Activated gamma-delta T cell treated with Interleukin-2 at 50 U/mL for 16 hours (primary cell): Measurements from ENCODE around the gene CAMK1D.
"Not testable (repeated sequence)": the region's sequence is repeated elsewhere in the genome, so short reads cannot be mapped to it uniquely, and the experiment has no call there.

Experiments used
- DNase-seq: peaks from one replicate; pipeline ENCODE4 v3.0.0-alpha.2; 2020

The CAMK1D gene

DNA sequence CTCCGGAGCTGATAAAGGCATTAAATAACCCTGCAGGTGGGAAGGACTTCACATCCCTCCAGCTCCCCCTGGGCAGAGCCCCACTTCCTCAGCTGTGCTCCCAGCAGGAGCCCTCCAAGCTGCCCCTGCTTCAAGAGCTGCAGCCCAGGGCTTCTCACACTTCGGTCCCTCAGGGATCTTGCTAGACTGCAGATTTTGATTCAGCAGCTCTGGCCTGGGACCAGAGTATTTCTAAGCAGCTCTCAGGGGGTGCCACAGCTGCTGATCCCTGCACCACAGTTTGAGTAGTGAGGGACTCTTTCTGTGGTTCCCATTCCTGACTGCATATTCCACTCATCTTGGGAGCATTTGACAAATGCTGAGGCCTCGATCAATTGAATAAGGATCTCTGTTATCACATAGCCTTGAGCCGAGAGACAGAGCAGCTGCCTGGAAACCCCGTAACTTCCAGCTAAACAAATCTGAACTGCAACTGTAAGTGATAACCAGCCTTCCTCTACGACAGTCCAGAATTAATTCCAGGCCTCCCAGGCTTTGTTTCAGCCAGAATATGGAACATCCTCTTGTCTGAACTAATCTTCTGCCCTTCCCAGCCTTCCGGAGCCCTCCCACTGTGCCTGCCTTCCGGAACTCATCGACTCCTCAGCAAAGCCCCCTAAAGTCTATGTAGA, 490.7 kb downstream of the CAMK1D start:
- DNase-seq = no peak

DNA sequence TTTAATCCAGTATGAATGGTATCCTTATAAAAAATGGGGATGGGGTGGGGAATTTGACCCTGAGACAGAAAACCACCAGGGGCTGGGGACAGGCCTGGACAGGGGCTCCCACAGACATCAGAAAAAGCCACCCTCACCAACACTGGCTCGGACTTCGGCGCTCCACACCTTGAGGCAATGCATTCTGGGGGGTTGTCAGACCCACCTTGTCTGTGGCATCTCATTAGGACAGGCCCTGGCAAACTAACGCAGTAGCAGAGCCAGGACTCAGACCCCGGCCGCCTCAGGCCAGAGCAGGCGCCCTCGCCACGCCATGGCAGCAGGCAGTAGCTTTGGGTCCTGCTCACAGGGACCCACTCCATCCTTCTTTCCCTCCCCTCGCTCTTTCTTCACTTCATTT, 492.1 kb downstream of the CAMK1D start:
- no peak for DNase-seq

GRCh38 chr10:12841826-12842225, 492.5 kb downstream of the CAMK1D start:
- DNase-seq = no peak

GRCh38 chr10:12842310-12842709, 493.0 kb downstream of the CAMK1D start:
- no peak for DNase-seq

DNA sequence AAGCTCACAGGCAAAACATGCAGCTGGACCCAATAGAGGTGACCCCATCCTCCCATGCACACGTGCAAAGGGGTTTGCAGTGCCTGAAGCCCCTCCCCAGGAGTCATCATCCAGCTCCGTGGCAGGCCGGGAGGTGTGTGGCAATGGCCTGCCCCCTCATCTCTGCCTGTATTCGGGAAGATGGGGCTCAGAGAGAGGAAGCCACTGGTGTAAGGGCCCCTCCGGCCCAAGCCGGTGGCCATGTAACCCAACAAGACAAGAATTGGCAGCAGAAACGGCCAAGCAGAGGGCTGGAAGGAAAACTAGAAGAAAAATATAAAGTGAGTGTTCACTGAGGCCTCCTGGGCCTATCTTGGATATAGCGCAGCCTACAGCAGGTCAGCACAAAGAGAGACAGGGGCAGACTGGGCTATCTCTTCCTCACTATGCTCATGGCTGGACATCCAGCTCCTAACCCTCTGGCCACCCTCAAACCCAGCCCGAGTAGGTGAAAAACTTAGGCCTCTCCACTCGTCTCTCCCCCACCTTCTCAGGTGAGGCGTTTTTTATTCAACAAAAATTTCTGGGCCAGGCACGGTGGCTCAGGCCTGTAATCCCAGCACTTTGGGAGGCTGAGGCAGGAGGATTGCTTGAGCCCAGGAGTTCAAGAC, 494.1 kb downstream of the CAMK1D start:
- no peak for DNase-seq

DNA sequence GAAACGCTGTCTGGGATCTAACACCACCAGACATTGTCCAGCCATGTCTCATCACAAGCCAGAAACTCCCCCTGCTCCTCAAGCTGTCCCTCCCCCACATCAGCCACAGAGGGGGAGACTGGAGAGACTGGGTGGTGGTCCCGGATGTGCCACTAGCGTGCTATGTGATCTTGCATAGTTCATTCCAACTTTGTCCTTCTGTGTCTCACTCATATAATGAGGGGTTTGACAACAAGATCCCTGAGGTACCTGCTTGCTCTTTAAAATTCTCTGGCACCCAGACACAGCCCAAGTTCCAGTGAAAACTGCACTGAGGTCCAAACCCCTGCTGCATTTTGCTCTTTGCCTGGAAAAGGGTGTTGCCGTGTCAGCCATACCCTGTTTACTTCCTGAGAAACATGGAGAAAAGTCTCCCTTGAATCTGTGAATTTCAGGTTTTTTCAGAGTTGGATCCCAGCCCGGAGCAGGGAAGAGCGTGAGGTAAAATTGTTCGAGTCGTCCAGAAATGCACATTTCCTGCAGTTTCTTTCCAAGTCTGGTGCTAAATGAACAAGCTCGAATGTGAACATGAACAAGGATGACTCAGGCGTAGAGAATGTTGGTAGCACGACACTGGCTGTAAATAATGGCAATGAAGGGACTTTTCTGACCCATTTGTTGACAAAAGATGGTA, 495.6 kb downstream of the CAMK1D start:
- no peak for DNase-seq

DNA sequence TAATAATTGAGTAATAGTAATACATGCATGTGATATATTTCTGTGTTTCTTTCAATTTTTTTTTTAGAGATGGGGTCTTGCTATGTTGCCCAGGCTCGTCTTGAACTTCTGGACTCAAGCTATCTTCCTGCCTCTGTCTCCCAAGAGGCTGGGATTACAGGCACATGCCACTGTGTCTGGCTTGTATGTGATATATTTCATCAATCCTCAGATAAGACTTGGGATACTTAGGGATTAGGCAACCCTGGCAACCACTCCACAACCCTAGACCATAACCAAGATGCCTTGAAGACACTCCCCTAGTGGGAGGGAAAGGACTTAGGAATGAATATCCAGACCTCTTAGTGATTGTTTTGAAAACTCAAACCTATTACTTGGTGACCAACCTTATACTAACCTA, 497.4 kb downstream of the CAMK1D start:
- DNase-seq = no peak

GRCh38 chr10:12847361-12847975, 498.1 kb downstream of the CAMK1D start:
- no peak for DNase-seq

DNA sequence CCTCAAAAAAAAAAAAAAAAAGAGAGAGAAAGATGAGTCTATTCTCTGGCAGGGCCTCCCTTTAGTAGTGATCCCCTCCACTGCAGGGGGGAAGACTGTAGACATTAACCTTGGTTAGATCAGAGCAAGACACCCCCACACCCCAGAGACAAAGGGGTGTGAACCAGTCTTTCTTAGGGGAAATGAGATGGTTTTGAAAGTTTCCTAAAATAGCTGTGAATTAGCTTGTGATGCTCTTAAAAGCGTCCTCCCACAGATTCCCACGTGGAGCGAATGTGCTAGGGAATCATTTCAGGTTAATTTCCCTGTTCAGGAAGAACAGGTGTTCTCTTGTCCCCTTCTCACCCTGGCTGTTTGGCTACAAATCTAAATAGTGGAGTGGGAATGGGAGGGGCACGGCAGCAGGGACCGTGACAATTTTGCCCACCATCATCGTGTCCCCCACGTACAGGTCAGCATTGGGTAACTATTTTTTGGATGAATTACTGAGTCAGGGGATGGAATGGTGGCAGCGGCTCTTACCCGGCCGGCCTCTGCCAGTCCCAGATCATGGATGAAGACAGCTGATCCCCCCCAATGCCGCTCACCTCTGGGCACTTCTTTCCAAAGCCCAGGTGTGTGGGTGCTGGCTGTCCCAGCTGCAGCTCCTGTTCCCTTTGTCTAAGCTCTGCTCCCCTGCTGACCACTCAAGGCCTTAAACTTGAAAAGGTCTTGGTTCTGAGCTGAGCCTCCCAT, 499.3 kb downstream of the CAMK1D start:
- no peak for DNase-seq

GRCh38 chr10:12849319-12850181, 500.2 kb downstream of the CAMK1D start:
- no peak for DNase-seq

DNA sequence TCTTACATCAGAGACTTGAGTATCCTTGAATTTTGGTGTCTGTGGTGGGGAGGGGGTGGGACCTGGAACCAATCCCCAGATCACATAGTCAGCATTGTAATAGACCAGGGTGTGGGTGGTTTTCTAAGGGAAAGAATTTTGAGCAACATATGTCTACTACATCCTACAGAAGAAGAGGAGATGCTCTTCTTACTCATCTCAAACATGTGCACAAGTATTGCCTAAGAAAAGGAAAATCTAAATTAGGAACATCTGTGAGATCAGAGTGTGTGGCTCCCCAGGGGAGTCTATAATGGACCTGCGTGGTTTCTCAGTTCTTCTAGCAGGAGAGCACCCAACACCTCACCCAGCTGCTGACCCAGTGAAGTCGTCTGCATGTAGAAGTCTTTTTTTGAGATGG, 503.3 kb downstream of the CAMK1D start:
- no peak for DNase-seq

DNA sequence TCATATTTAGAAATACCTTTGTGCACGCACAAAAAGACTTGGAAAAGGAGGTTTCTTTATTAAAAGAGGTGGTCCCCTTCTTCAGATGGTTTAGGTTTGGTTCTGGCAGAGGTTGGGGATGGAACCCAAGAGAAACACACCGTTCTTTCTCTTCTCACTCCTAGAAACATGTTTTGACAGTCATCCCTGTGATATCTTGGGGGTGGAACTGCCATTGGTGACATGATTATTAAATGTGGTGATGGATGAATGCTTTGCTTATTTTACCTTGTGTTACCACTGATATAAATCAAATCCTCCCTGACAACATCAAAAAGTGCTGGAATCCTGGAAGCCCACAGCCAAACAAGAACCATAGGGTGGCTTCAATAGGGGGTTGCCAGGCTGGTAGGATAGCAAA, 505.6 kb downstream of the CAMK1D start:
- DNase-seq = no peak

- no peak for DNase-seq
These were observed 513.1 kb downstream of the CAMK1D start for GRCh38 chr10:12862459-12862858.

GRCh38 chr10:12865515-12865914, 516.2 kb downstream of the CAMK1D start:
- DNase-seq = not testable (repeated sequence)

DNA sequence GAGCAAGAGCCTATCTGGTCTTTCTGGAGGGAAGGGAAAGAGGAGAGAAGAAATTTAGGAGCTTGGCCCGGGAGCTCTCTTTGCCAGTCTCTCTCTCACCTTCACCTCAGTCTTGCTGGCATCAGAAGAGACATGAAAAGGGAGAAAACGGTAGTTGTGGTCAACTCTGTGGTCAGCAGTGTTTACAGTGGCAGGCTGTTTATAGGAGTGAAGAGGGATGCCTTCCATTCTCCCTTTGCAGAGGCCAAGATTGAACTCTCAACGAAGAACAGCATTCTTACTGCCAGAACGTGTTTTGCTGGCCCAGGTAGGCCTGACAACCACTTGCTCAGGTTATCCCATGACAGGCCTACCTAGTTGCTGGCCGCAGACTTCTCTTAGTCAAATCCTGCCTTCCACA, 518.9 kb downstream of the CAMK1D start:
- DNase-seq = no peak

DNA sequence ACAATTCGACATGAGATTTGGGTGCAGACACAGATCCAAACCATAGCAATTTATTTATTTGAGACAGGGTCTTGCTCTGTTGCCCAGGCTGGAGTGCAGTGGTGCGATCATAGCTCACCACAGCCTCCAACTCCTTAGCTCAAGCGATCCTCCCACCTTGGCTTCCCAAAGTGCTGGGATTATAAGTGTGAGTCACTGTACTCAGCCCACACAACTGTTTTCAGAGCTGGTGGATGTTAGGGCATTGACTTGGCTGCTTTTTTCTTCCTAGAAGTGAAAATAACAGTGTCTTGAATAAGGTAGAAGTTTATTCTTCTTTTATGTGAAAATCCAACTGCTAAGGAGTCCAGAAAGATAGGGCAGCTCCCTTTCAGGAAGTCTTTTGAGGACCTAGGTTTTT, 520.1 kb downstream of the CAMK1D start:
- no peak for DNase-seq

DNA sequence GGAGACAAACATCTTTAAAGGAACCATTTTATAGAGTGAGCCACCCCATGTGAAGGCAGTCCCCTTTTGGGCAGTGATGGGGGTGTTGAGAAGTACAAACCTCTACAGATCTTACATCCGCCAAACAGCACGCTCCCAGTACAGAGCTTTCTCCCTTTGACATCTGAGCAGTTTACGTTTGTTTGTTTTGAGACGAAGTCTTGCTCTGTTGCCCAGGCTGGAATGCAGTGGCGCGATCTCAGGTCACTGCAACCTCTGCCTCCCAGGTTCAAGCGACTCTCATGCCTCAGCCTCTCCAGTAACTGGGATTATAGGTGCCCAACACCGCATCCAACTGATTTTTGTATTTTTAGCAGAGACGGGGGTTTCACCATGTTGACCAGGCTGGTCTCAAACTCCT, 523.2 kb downstream of the CAMK1D start:
- DNase-seq = no peak

DNA sequence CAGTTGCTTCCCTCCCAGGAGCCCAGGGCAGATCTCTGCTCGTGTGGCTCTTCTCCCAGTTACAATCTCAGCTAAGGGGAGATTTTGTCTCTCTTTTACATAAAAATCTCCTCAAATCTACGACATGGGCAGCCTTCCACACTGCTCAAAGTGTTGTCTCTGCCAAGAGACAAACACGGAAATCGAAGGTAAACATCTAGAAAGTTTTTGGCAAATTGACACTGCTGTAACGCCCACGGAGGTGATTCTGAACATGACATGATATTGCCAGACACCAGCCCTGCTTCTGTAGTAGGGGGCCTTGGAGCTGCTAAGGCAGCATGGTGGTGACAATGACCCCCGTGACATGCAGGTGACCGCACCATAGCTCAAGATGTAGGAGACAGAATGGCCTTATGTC, 523.8 kb downstream of the CAMK1D start:
- DNase-seq = no peak

DNA sequence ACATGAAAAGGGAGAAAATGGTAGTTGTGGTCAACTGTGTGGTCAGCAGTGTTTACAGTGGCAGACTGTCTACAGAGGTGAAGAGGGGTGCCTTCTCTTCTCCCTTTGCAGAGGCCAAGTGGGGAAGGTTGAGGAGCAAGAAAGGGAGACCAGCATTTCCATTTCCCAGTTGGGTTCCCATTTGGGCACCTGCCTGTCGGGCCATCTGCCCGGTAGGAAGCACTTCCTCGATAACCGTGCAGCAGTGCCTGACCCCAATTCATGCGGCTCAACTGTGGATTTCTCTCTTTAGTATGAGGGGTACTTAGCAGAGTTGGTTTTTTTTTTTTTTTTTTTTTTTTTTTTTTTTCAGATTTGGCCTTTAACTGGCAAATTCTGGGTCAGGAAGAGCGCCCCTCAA, 525.2 kb downstream of the CAMK1D start:
- no peak for DNase-seq

- no peak for DNase-seq
These were observed 525.8 kb downstream of the CAMK1D start for GRCh38 chr10:12875100-12875499.

DNA sequence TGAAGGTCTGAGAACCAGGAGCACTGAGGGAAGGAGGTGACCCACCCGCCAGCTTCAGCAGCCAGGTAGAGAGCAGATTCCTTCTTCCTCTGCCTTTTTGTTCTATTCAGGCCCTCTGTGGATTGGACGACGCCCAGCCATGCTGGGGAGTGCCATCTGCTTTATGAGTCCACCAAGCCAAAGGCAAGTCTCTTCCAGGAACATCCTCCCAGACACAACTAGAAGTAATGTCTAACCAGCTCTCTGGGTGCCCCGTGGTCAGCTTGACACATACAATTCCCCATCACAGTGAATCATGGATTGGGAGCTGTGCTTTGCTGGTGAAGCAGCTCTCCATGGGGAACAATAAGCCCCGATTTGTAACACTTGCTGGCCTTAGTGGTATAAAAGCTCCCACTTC, 526.9 kb downstream of the CAMK1D start:
- DNase-seq = no peak

DNA sequence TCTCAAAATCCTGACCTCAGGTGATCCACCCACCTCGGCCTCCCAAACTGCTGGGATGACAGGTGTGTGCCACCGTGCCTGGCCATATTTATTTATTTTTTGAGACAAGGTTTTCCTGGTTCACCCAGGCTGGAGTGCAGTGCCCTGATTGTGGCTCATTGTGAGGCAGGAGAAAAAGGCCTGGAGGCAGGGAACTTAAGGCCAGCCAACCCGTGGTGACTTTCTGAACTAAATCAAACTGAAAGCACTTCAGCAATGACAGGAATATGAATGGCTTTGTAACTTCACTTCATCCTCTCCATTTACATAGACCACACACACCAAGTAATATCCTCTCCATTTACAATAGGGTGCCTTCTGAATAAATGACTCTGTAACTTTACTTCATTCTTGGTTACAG, 527.8 kb downstream of the CAMK1D start:
- DNase-seq = no peak
